HG02852 (cell line): ENCODE data around the gene DMGDH.

Experiments
- ATAC-seq: cut with Tn5 transposase; IDR thresholded peaks from one replicate; pipeline ENCODE4 v1.9.1; 2021; ENCODE audit warnings: mild to moderate bottlenecking, moderate library complexity; ENCODE audit not compliant: unreplicated experiment

DMGDH gene

GRCh38 chr5:78979909-78980308, 89.6 kb downstream of the DMGDH start:
- ATAC-seq = no peak

- ATAC-seq = no peak
Observed at GRCh38 chr5:78979117-78979742, 90.2 kb downstream of the DMGDH start.

- no peak for ATAC-seq
Observed at GRCh38 chr5:78975035-78975434, 94.4 kb downstream of the DMGDH start.

- ATAC-seq = no peak
Observed at GRCh38 chr5:78974601-78975000, 94.9 kb downstream of the DMGDH start.

- no peak for ATAC-seq
Observed at GRCh38 chr5:78974011-78974410, 95.5 kb downstream of the DMGDH start.

GRCh38 chr5:78972654-78973428, 96.6 kb downstream of the DMGDH start:
- no peak for ATAC-seq

GRCh38 chr5:78971998-78972397, 97.5 kb downstream of the DMGDH start:
- no peak for ATAC-seq

GRCh38 chr5:78968781-78969180, 100.7 kb downstream of the DMGDH start:
- no peak for ATAC-seq

GRCh38 chr5:78964889-78965288, 104.6 kb downstream of the DMGDH start:
- ATAC-seq = no peak

- no peak for ATAC-seq
Observed at GRCh38 chr5:78961743-78962142, 107.7 kb downstream of the DMGDH start.

- ATAC-seq = no peak
Observed at GRCh38 chr5:78959767-78960166, 109.7 kb downstream of the DMGDH start.

- ATAC-seq = no peak
Observed at GRCh38 chr5:78958672-78959445, 110.6 kb downstream of the DMGDH start.

GRCh38 chr5:78956901-78957300, 112.6 kb downstream of the DMGDH start:
- ATAC-seq = no peak

- peak; percentile 52 for ATAC-seq
Observed at GRCh38 chr5:78953092-78953800, 116.2 kb downstream of the DMGDH start.
